NB4 (cell line): ENCODE results near the gene MGMT.

ENCODE experiments used
- CTCF ChIP-seq: IDR thresholded peaks from one replicate; pipeline ENCODE4 v1.5.1; 2012; ENCODE audit warnings: low read depth, low read length
- POLR2A ChIP-seq: IDR thresholded peaks from 2 replicates; pipeline ENCODE4 v1.6.1; 2011; ENCODE audit warnings: mild to moderate bottlenecking; ENCODE audit not compliant: insufficient read length; ENCODE audit errors: extremely low read depth
- TF ChIP-seq, protein P1 (sequence below): IDR thresholded peaks from 2 replicates; pipeline ENCODE4 v1.6.1; 2011; ENCODE audit warnings: low read depth, low read length

DNA sequence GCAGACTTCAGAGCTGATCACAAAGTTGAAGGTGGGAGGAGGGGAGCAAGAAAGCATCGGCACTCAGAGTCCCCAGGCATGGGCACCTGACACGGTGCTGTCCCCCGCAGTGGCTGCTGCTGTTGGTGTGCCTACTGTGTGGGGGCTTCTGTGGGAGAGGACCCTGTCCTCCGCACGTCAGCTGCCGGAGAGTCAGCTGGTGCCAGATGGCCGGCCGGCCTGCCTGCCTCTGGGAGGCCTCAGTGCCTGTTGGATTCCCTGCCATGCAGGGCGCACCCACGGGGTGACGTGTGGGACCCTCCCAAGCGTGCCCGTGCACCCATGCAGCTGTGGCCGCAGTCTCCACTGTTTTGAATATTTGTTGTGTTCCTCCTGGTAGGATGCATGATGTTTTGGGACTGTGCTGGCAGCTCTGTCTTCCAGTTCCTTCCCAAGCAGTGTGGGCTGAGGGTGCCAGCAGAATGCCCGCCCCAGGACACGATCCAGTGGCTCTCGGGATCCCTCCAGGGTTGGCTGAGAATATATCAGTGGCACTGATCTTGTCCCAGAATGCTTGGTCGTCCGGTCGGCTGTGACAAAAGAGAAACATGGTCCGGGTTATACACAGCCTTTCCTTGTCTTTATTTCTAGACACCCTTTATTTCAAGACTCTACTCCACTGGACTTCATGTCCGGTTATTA is 185.6 kb downstream of the MGMT start:
- TF ChIP-seq CTCF (no peak), POLR2A (no peak)
- TF ChIP-seq, protein P1, sequence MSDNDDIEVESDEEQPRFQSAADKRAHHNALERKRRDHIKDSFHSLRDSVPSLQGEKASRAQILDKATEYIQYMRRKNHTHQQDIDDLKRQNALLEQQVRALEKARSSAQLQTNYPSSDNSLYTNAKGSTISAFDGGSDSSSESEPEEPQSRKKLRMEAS: no peak
